Globus pallidus (tissue), 1 donor: ENCODE results near the gene AANAT.
A peak's percentile ranks its signal among the peaks of the same experiment; 100 is the strongest.

ENCODE experiments used
- DNase-seq: peaks from one replicate; pipeline ENCODE4 v3.0.0-alpha.2; 2015; ENCODE audit warnings: low spot score

Gene AANAT

DNA sequence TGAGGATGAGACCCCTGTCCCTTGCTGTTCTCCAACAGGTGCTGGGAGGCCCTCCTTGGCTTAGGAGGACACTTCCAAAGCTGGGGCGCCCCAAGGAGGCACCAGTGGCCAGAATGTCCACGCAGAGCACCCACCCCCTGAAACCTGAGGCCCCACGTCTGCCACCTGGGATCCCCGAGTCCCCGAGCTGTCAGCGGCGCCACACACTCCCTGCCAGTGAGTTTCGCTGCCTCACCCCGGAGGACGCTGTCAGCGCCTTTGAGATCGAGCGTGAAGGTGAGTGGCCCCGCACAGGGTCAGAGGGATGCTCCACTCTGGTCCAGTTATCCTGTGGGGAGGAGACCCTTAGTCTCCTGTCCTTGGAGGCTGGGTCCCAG is 1.2 kb downstream of the AANAT start:
- DNase-seq = no peak

- no peak for DNase-seq
Observed at GRCh38 chr17:76469076-76469990, 1.9 kb downstream of the AANAT start.

DNA sequence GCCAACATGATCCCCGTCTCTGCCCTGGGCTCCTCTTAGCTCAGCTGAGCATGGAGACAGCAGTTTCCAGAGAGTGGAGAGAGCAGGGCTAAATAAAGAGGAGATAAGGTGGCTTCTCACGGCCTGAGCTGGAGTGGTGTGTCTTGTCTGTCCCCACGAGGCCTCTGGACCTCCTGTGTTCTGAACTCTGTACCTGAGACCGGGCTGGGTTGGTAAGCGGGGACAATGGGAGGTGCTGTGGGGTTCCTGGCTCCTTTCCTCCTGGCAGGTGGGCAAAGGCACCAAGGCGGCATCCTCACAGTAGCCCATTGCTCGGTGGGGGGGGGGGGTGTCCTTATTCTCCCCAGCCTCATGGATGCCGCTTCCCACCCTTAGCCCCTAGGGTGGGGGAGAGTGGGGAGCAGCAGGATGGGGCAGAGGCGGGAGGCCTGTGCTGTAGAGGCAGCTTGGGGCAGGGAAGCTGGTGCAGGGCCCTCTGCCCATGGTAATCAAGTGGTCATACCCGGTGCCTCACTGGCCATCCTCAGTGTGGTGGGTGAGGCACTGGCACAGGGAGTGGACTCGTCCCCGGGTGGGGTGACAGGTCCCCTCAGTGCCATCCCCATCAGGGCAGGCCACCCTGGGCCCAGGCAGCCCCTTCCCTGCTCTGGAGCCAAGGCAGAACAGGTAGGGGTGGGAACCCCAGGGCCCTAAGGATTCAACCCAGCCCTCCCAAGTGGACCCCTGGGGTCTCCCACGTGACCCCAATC is 2.8 kb downstream of the AANAT start:
- DNase-seq = no peak

DNA sequence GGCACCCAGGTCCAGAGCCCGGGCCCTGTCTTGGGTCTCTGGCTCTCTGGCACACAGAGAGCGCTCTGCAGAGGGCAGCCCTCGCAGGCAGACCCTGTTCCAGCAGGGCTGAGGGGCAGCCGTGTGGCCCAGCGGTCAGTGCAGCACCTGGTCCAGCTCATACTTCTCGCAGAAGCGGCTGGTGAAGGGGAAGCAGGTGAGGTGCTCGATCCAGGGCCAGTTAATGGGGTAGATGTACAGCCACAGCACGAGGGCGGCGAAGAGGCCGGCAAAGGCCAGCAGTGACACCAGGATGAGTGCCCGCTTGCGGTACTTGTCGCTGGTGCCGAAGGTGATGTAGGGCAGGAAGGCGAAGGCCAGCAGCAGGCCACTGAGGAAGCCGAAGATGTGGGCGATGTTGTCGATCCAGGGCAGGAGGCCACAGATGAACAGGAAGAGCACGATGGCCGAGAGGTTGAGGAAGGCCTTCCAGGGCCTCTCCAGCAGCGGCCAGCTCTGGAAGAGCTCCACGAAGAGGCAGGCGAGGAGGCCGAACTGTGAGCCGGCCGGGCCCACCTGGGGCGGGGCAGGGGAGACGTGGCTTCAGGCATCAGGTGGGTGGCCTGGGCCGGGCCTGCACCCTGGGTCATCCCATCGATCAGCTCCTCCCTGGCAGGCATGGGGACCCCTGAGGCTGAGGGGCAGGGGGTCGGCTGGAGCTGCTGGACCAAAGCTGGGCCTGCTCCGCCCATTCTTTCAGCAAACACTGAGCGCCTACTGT is 4.3 kb downstream of the AANAT start:
- no peak for DNase-seq

DNA sequence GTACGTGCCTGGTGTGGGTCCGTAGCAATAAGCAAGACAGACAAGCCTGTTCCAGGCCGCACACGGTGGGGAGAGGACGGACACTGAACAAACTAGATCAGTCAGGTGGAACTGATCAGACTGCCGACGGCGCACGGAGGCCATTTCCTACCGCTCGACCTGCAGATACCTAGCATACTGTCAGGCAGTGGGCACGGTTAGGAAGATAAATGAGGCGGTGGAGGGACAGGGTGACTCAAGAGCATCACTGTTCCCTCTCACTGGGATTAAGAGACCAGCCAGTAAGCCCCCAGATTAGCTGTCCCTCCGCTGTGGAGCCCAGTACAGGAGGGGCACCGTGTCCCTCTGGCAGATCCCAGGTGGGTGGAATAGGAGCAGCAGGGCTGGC is 4.8 kb downstream of the AANAT start:
- DNase-seq = no peak

DNA sequence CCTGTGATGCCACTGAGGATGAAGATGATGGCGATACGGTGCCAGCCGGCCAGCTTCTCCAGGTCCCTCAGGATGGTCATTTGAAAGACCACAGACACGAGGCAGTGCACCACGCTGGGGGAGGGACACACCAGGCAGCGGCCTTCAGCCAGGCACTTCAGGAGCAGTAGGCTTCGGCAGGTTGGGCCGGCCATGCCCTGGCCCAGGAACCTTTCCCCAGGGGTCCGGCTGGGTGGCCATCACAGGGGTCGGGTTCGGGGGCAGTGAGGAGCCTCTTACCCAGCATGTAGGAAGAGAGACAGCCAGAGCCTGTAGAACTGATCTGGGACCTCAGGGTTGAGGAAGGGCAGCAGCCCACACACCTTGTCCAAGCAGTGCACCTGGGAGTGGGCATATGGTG is 5.3 kb downstream of the AANAT start:
- DNase-seq = no peak

DNA sequence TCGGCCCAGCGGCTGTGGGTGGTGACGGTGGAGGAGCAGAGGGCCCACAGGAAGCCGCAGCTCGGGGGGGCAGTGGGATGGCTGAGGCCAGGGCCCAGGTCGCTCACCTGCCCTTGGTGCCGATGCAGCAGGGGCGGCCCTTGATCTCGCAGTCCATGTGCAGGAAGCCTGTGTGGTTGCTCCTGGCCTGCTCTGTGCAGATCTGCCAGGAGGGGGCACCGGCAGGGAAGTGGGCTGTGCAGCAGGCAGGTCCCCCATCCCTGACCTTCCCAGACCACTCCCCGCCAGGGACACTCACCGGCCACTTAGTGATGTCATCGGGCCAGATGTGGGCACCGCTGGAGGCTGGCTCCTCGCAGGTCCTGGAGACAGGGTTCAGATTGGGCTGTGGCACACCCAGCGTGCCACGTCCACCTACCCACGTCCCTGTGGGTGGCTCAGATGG is 6.2 kb downstream of the AANAT start:
- DNase-seq = no peak

- no peak for DNase-seq
Observed at GRCh38 chr17:76474238-76474637, 6.8 kb downstream of the AANAT start.

DNA sequence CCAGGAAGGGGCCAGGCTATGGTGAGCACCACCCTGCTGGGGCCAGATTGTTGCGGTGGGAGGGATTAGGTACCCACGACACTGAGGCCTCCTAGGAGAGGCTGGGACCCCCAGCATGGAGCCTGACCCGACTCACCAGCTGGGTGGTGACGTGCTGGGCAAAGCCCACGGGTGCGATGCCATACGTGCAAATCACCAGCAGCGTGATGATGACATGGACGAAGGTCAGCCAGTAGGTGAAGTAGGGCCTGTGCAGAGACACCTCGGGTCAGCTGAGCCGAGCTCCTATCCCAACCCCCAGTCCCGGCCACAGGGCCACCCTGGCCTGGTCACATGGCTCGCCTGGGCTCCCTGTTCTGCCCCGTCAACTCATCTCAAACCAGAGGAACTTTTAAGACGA is 7.5 kb downstream of the AANAT start:
- DNase-seq = no peak

- DNase-seq = no peak
Observed at GRCh38 chr17:76475302-76475701, 7.9 kb downstream of the AANAT start.

DNA sequence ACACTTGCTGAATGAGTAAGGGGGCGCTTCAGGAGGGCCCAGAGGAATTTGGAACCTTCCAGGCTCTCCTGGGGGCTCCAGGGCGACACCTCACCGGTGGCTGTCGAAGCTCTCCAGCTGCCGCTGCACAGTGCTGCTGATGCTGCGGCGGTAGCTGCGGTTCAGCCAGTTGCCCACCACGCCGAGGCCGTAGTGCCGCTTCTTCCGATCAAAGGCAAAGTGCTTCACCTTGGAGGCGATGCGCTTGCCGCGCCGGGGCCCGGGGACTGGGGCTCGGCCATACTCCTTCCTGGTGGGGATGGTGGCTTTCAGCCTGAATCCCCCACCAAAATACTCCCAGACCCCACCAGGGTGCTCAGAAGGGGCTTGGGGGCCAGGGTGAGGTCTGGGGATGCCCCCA is 9.3 kb downstream of the AANAT start:
- no peak for DNase-seq

- no peak for DNase-seq
Observed at GRCh38 chr17:76477576-76477975, 10.2 kb downstream of the AANAT start.

- no peak for DNase-seq
Observed at GRCh38 chr17:76478097-76478496, 10.7 kb downstream of the AANAT start.

GRCh38 chr17:76478730-76479514 is 11.5 kb downstream of the AANAT start:
- DNase-seq = no peak

- no peak for DNase-seq
Observed at GRCh38 chr17:76479515-76480060, 12.2 kb downstream of the AANAT start.

DNA sequence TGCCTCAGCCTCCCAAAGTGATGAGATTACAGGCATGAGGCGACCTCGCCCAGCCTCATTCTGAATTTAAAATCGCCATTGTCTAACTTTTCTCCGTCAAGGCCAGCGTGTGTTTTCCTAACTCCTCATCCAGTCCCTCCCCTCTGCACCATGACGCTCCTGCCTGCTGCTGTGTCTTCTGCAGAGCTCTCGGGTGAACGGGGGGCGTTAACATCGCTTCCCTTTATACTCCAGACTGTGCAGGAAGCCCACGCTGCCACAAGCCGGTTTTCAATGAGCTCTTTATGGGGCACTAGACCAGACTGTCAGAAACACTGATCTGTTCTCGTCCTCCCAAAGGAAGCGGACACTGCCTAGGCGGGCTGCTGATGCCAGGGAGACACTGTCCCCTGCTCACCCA is 13.2 kb downstream of the AANAT start:
- no peak for DNase-seq

DNA sequence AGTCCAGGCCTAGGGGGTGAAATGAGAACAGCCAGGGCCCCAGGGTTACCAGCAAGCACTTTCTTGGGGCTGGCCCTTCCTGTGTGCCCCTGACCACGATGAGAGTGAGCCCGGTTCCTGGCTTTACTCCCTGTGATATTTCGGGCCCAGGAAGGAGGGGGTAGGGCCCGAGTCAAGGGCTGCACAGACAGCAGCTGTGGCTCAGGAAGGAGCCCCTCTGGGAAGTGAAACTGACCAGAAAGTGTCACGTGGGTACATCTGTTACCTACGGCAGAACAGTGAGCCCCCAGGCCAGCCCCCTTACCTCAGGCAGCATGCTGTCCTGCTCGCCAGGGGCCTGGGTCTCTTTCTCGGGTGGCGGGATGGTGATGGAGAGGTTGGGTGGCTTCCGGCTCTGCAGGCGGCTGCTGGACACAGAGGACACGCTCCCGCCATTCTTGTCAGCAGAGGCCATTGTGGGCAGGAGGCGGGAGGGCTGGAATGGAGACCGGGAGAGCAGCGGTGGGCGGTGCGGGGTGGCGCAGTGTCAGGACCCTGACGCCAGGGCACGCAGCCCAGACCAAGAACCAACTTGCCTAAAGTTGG is 13.8 kb downstream of the AANAT start:
- peak; percentile 60 for DNase-seq

GRCh38 chr17:76484228-76484725 is 16.9 kb downstream of the AANAT start:
- DNase-seq = no peak

DNA sequence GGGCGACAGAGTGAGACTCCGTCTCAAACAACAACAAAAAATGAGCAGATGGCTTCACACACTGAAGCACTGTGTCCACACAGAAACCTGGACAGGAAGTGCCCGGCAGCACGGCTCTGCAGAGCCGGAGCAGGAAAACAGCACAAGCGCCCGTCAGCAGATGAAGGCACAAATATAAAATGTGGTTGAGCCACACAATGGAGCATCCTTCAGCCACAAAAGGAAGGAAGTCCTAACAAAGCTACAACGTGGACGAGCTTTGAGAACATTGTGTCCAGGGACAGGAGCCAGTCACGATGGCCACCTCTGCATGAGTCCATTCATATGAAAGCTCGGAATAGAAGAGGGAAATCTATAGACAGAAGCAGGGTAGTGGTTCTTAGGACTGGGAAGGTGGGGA is 18.2 kb downstream of the AANAT start:
- peak; percentile 70 for DNase-seq

DNA sequence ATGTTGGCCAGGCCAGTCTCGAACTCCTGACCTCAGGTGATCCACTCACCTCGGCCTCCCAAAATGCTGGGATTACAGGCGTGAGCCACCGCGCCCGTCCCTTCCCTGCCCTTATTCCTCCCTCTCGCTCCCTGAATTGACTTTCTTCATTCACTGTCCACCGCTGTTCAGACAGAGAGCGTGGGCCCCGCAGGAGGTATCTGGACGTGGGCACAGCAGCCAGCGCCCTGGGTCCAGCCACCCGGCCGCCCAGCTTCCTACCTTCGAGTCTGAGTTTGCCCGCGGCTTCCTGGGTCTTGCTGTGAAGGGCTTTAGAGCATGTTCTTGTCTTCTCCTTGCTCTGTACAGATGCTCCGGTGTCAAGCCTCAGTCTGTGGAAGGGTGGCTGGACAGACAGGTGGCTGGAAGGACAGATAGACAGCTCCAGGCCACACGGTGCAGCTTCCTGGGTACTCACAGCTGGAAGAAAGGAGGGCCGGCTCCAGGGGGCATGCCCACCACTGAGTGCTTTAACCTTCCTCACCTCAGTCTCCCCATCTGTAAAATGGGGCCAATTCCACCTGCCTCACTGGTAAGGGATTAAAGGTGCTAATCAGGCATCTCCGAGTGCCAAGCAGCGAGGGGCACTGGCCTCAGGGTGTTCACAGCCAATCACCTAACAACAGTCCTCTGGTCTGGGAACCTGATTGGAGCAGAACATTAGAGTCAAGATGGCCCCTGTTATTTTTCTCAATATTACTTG is 20.2 kb downstream of the AANAT start:
- no peak for DNase-seq
